Skin of body (tissue), 2 donors: ENCODE results near the gene ICAM3. TPM values are rescaled to one million over a fixed set of nuclear protein-coding genes. Genes with fewer than 3 reads are reported as not detected.
"Not testable (repeated sequence)": the region's sequence is repeated elsewhere in the genome, so short reads cannot be mapped to it uniquely, and the experiment has no call there.

Source experiments
- DNase-seq: peaks from one replicate; lab custom pipeline; 2025; lab: John Stamatoyannopoulos, UW
- total RNA-seq: library from RNA; depleted of rRNA; stranded (reverse); fragments of >200 nt; gene quantifications from one replicate; pipeline ENCODE4 v1.2.3, GENCODE V29; 2014

Gene ICAM3
- total RNA-seq = 9.4 TPM

GRCh38 chr19:10339380-10339960, at the start of gene ICAM3:
Gene ICAM3 (minus strand): TSS chr19:10339624. CDS start chr19:10339614, 10 bp downstream.
- DNase-seq = no peak

GRCh38 chr19:10388957-10389356, 49.5 kb upstream of the ICAM3 start:
- peak; percentile 80 for DNase-seq

GRCh38 chr19:10384580-10384979, 45.2 kb upstream of the ICAM3 start:
- no peak for DNase-seq

GRCh38 chr19:10383223-10383499, 43.7 kb upstream of the ICAM3 start:
- not testable (repeated sequence) for DNase-seq

GRCh38 chr19:10380313-10381102, 41.1 kb upstream of the ICAM3 start, which contains the start of gene TYK2:
Gene TYK2 (minus strand): TSS chr19:10380572. CDS start chr19:10378406, 2,166 bp downstream.
- DNase-seq = peak; percentile 98

GRCh38 chr19:10379880-10380312, 40.5 kb upstream of the ICAM3 start:
- DNase-seq = no peak

- no peak for DNase-seq
Observed at GRCh38 chr19:10378124-10378523, 38.7 kb upstream of the ICAM3 start.

GRCh38 chr19:10377140-10377640, 37.8 kb upstream of the ICAM3 start:
- not testable (repeated sequence) for DNase-seq

- DNase-seq = no peak
Observed at GRCh38 chr19:10374931-10375330, 35.5 kb upstream of the ICAM3 start.

GRCh38 chr19:10372690-10373089, 33.3 kb upstream of the ICAM3 start:
- DNase-seq = no peak

- DNase-seq = no peak
Observed at GRCh38 chr19:10368101-10368803, 28.8 kb upstream of the ICAM3 start.

GRCh38 chr19:10366950-10367512, 27.6 kb upstream of the ICAM3 start:
- not testable (repeated sequence) for DNase-seq

GRCh38 chr19:10365518-10365917, 26.1 kb upstream of the ICAM3 start:
- no peak for DNase-seq

GRCh38 chr19:10364644-10365043, 25.2 kb upstream of the ICAM3 start:
- DNase-seq = no peak

- DNase-seq = no peak
Observed at GRCh38 chr19:10363789-10364281, 24.4 kb upstream of the ICAM3 start.

GRCh38 chr19:10362259-10362658, 22.8 kb upstream of the ICAM3 start:
- DNase-seq = no peak

- no peak for DNase-seq
Observed at GRCh38 chr19:10361569-10362011, 22.2 kb upstream of the ICAM3 start.

GRCh38 chr19:10356431-10356830, 17.0 kb upstream of the ICAM3 start:
- DNase-seq = no peak

- no peak for DNase-seq
Observed at GRCh38 chr19:10353793-10354391, 14.5 kb upstream of the ICAM3 start.

GRCh38 chr19:10352764-10353671, 13.6 kb upstream of the ICAM3 start:
- peak; percentile 11 for DNase-seq
